Measurements from ENCODE around the gene RTP5.
"Not testable (repeated sequence)": the region's sequence is repeated elsewhere in the genome, so short reads cannot be mapped to it uniquely, and the experiment has no call there.

RTP5 gene

DNA sequence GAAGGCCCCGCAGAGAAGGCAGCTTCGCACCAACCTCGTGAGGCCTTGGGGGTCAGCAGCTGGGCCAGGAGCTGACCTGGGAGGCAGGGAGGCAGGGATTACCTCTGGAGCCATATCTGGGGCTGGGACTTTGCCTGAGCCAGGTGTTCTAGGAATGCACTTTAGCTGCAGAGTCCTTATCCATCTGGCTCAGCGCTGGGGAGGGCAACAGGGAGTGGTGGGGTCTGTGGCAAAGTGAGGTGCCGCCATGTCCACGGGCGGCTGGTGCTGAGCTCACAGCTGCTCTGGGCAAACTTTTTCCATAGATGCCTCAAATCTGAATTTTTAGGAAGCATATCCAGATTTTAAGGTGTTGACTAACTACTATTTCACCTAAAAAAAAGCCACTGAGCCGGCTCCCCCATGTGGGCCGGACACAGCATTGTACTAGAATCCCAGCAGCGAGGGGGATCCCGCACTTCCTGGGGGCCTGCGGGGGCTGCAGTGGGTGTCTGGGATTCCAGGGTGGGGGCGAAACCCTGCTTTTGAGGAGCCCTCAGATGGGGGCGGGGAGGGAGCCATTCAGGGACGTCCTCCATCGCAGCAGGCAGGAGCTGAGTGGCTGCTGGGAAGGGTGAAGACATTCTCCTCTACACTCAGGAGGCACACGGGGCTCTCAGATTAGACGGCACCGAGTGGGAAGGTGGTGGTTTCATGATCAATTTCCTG, 34.6 kb downstream of the RTP5 start:
- DNase-seq = no peak

- no peak for DNase-seq
Measured at GRCh38 chr2:241904791-241905710, 35.5 kb downstream of the RTP5 start.

- no peak for DNase-seq
Measured at GRCh38 chr2:241905716-241906377, 36.3 kb downstream of the RTP5 start.

- not testable (repeated sequence) for DNase-seq
Measured at GRCh38 chr2:241906378-241906770, 36.8 kb downstream of the RTP5 start.

DNA sequence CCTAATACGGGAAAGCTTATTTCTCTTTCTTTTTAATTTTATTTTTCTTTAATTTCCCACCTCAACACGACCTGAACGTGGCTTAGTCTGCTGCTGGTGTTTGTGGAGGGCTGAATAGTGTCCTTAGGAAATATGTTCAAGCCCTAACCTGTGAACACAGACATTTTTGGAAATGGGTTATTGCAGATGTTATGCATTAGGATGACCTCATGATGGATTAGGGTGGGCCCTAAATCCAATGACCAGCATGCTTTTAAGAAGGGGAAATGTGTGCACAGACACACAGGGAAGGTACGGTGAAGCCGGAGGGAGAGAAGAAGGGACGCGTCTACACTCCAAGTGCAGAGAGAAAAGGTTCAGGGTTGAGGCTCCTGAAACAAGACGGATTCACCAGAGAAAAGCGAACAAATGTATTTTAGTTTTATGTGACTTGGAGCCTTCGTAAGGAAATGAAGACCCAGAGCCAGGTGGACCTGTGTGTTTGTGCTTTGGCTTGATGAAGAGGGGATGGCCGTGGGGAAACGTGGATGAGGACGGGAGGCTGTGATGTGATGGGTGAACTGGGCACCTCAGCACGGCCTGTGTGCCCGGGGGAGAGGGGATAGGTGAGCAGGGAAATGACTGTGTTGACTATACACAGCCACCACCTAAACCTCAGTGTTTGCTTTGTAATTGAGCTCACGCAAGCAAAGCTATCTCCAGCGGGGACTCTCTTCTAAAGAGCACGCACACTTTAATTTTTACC, 37.5 kb downstream of the RTP5 start:
- DNase-seq = no peak

DNA sequence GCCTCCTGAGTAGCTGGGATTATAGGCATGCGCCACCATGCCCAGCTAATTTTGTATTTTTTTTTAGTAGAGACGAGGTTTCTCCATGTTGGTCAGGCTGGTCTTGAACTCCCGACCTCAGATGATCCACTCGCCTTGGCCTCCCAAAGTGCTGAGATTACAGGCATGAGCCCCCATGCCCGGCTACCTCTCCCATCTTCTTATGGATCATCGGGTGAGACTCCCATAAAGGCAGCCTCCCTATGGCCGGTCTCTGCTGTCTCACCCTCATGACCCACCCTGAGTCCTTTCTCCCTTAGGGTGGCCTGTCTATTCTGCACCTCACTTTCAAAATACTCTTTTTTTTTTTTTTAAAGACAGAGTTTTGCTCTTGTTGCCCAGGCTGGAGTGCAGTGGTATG, 38.3 kb downstream of the RTP5 start:
- not testable (repeated sequence) for DNase-seq

GRCh38 chr2:241908686-241909420, 39.3 kb downstream of the RTP5 start:
- no peak for DNase-seq

DNA sequence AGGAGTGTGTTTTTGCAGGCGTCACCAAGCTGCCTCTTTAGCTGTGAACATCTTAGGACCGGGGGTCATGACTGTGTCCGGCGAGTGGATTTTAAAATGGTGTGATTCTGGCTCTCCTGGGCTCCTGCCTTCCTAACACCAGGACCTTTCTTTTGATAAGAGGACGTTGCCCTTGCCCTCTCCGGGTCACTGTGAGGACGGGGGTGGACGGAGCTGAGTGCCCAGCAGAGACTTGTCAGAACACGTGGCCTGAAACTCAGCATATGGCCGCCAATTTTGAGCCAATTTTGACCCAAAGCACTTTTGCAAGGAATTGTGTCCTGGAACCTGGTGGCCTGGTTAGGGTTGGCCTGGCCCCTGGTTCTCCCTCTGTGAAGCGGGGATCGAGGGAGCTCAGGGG, 40.2 kb downstream of the RTP5 start:
- DNase-seq = no peak

- no peak for DNase-seq
Measured at GRCh38 chr2:241910604-241911520, 41.3 kb downstream of the RTP5 start.

- DNase-seq = no peak
Measured at GRCh38 chr2:241911551-241911950, 42.0 kb downstream of the RTP5 start.

GRCh38 chr2:241912021-241912555, 42.6 kb downstream of the RTP5 start:
- no peak for DNase-seq

DNA sequence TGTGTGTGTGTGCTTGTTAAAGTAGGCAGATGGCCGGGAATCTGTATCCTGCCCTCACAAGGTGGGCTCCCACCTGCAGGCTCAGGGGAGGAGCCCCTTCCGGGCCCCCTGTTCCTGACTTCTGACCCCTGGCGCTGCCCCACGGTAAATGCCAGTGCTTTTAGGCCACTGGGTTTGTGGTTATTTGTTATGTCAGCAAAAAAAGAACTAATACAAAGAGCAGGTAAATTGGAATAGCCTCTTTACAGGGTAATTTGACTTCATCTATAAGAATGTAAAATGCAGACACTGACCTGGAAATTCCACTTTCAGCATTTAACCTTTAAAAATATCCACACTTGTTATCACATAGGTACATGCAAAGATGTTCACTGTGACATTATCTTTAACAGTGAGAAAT, 44.2 kb downstream of the RTP5 start:
- DNase-seq = no peak

GRCh38 chr2:241914542-241914941, 45.0 kb downstream of the RTP5 start:
- no peak for DNase-seq

- DNase-seq = not testable (repeated sequence)
Measured at GRCh38 chr2:241921631-241922030, 52.1 kb downstream of the RTP5 start.

- no peak for DNase-seq
Measured at GRCh38 chr2:241922411-241922810, 52.9 kb downstream of the RTP5 start.

GRCh38 chr2:241922816-241923601, 53.5 kb downstream of the RTP5 start:
- DNase-seq = not testable (repeated sequence)
